Liver (tissue), 9 donors: ENCODE data around the gene SMYD3. TPM values are rescaled to one million over a fixed set of nuclear protein-coding genes. Genes with fewer than 3 reads are reported as not detected.

Source experiments
- DNase-seq: peaks from one replicate; pipeline ENCODE4 v3.0.0-alpha.2; 2017; ENCODE audit warnings: low spot score
- H3K27ac ChIP-seq, 2 donors: one replicate each; pipeline ENCODE4 v1.7.0; 2013; ENCODE audit warnings: inconsistent platforms in 2 of 2, low read length in 2 of 2, control low read depth in 1 of 2, low read depth in 1 of 2, mild to moderate bottlenecking in 1 of 2
- H3K27me3 ChIP-seq, 4 donors: one replicate each; pipeline versions ENCODE4 v1.6.1 to v1.7.0; 2013; ENCODE audit warnings: low read length in 3 of 4, inconsistent platforms in 1 of 4, mild to moderate bottlenecking in 1 of 4, moderate library complexity in 1 of 4; ENCODE audit not compliant: control insufficient read depth in 4 of 4, insufficient read depth in 4 of 4
- H3K36me3 ChIP-seq, 4 donors: one replicate each; pipeline versions ENCODE4 v1.6.1 to v1.7.0; 2013; ENCODE audit warnings: low read length in 3 of 4, mild to moderate bottlenecking in 3 of 4, low read depth in 1 of 4, moderate library complexity in 1 of 4; ENCODE audit not compliant: control insufficient read depth in 4 of 4, insufficient read depth in 3 of 4
- H3K4me1 ChIP-seq, 4 donors: one replicate each; pipeline versions ENCODE4 v1.6.1 to v1.7.0; 2013; ENCODE audit warnings: low read length in 3 of 4, mild to moderate bottlenecking in 3 of 4, moderate library complexity in 1 of 4; ENCODE audit not compliant: control insufficient read depth in 4 of 4, insufficient read depth in 4 of 4
- H3K4me3 ChIP-seq, 3 donors: one replicate each; pipeline versions ENCODE4 v1.6.1 to v1.7.0; 2013; ENCODE audit warnings: low read length in 3 of 3, control low read depth in 1 of 3, low read depth in 1 of 3, mild to moderate bottlenecking in 1 of 3
- H3K9ac ChIP-seq, 2 donors: one replicate each; pipeline ENCODE4 v1.7.0; 2013; ENCODE audit warnings: low read length in 2 of 2, mild to moderate bottlenecking in 2 of 2, moderate library complexity in 2 of 2, control low read depth in 1 of 2, low read depth in 1 of 2
- H3K9me3 ChIP-seq, 4 donors: one replicate each; pipeline versions ENCODE4 v1.6.1 to v1.7.0; 2013; ENCODE audit warnings: low read length in 3 of 4; ENCODE audit not compliant: control insufficient read depth in 4 of 4
- ATF3 ChIP-seq: IDR thresholded peaks from 2 replicates; pipeline ENCODE4 v1.6.1; 2016; ENCODE audit warnings: antibody characterized with exemption
- CTCF ChIP-seq: fragments of 150-350 bp; IDR thresholded peaks from 2 replicates; pipeline ENCODE4 v1.5.1; 2017; ENCODE audit warnings: improper control_type of control experiment, low read depth, low read length; ENCODE audit not compliant: missing input control
- FOXA1 ChIP-seq: IDR thresholded peaks from 2 replicates; pipeline ENCODE4 v1.6.1; 2016; ENCODE audit warnings: antibody characterized with exemption
- FOXA2 ChIP-seq: IDR thresholded peaks from 2 replicates; pipeline ENCODE4 v1.6.1; 2016; ENCODE audit warnings: antibody characterized with exemption
- GABPA ChIP-seq, 2 donors: IDR thresholded peaks in 1 of 2; conservative IDR thresholded peaks in 1 of 2; 2 replicates each; pipeline ENCODE4 v1.6.1; 2016; ENCODE audit warnings: antibody characterized with exemption in 2 of 2, mild to moderate bottlenecking in 1 of 2, moderate library complexity in 1 of 2
- HNF4A ChIP-seq, 2 donors: conservative IDR thresholded peaks; 2 replicates each; pipeline ENCODE4 v1.6.1; 2016; ENCODE audit warnings: antibody characterized with exemption in 2 of 2, mild to moderate bottlenecking in 2 of 2
- HNF4G ChIP-seq: IDR thresholded peaks from 2 replicates; pipeline ENCODE4 v1.6.1; 2016; ENCODE audit warnings: antibody characterized with exemption
- JUND ChIP-seq, 2 donors: IDR thresholded peaks; 2 replicates each; pipeline ENCODE4 v1.6.1; 2016; ENCODE audit warnings: antibody characterized with exemption in 2 of 2
- MAX ChIP-seq: IDR thresholded peaks from 2 replicates; pipeline ENCODE4 v1.6.1; 2016; ENCODE audit warnings: antibody characterized with exemption
- NR2F2 ChIP-seq: IDR thresholded peaks from 2 replicates; pipeline ENCODE4 v1.6.1; 2016; ENCODE audit warnings: antibody characterized with exemption
- REST ChIP-seq: IDR thresholded peaks from 2 replicates; pipeline ENCODE4 v1.6.1; 2016; ENCODE audit warnings: antibody characterized with exemption, mild to moderate bottlenecking
- RXRA ChIP-seq, 2 donors: IDR thresholded peaks; 2 replicates each; pipeline ENCODE4 v1.6.1; 2017 to 2018; ENCODE audit warnings: antibody characterized with exemption in 2 of 2, mild to moderate bottlenecking in 1 of 2
- SP1 ChIP-seq: IDR thresholded peaks from 2 replicates; pipeline ENCODE4 v1.6.1; 2018; ENCODE audit warnings: antibody characterized with exemption, mild to moderate bottlenecking
- TAF1 ChIP-seq: conservative IDR thresholded peaks from 2 replicates; pipeline ENCODE4 v1.6.1; 2016; ENCODE audit warnings: antibody characterized with exemption, mild to moderate bottlenecking
- ZBTB33 ChIP-seq: IDR thresholded peaks from 2 replicates; pipeline ENCODE4 v1.6.1; 2016; ENCODE audit warnings: antibody characterized with exemption
- WGBS: extraction: QIAGEN DNeasy Blood & Tissue Kit; methylation state at CpG from one replicate; pipeline ENCODE4 v1.1.7; 2013; 5-methylcytosine and 5-hydroxymethylcytosine counted together
- polyA plus RNA-seq, 2 donors: library from polyadenylated mRNA; stranded (reverse) in 1 of 2; unstranded in 1 of 2; fragments of 200-250 nt in 1 of 2; fragments of >200 nt in 1 of 2; fragmentation: Nextera tagmentation in 1 of 2; extraction: Ambion mirVana in 1 of 2; gene quantifications; one replicate each; pipeline versions ENCODE4 v1.2.1 to v1.2.3, GENCODE V29; 2013 to 2015
- total RNA-seq, 2 donors: library from RNA; depleted of rRNA; stranded (reverse); fragments of >200 nt; gene quantifications; one replicate each; pipeline ENCODE4 v1.2.3, GENCODE V29; 2014
- donor health status: healthy.
- donor health status: healthy.
- donor health status: healthy.
- donor health status: healthy.
- donor health status: healthy.

The SMYD3 gene
- total and polyA plus RNA-seq, 4 donors, result 3.1 to 9.1 (median 8.0) TPM

- H3K27ac ChIP-seq, result no peak overlapping the region
- H3K36me3 ChIP-seq, result no peaks in the 10 kb centered on the region
- H3K9ac ChIP-seq, result no peak overlapping the region
- H3K27me3 ChIP-seq, result no peaks in the 10 kb centered on the region
- 96% methylated on average over 8 of the region's 8 CpGs for WGBS
- no peaks in the 10 kb centered on the region for H3K4me1 ChIP-seq
- TF ChIP-seq TAF1, result no peak
- no peak for TF ChIP-seq REST
- no peak for TF ChIP-seq ZBTB33
- TF ChIP-seq ATF3, result no peak
- TF ChIP-seq FOXA1, result no peak
- TF ChIP-seq MAX, result no peak
- TF ChIP-seq CTCF, result no peak
- TF ChIP-seq JUND (IDR thresholded peaks at IDR 0.05), result no peak
- TF ChIP-seq HNF4G, result no peak
- no peak for TF ChIP-seq GABPA (IDR thresholded peaks at IDR 0.05 in 1 of 2, conservative IDR thresholded peaks at IDR 0.05 in 1 of 2)
- no peak for TF ChIP-seq NR2F2
- no peak for TF ChIP-seq FOXA2
- TF ChIP-seq HNF4A (conservative IDR thresholded peaks at IDR 0.05), result no peak
- TF ChIP-seq SP1, result no peak
- no peak for TF ChIP-seq RXRA (IDR thresholded peaks at IDR 0.05)
- no peak overlapping the region for H3K4me3 ChIP-seq
- no peak for DNase-seq
- no peaks in the 10 kb centered on the region for H3K9me3 ChIP-seq
These were observed 213.5 kb downstream of the SMYD3 start for GRCh38 chr1:246293366-246294121.

GRCh38 chr1:246292571-246292970, 214.5 kb downstream of the SMYD3 start:
- no peak overlapping the region for H3K9ac ChIP-seq
- no peaks in the 10 kb centered on the region for H3K27me3 ChIP-seq
- no peak overlapping the region for H3K27ac ChIP-seq
- no peak overlapping the region for H3K4me3 ChIP-seq
- no peak for DNase-seq
- no peaks in the 10 kb centered on the region for H3K4me1 ChIP-seq
- TF ChIP-seq REST, result no peak
- 91% methylated on average over 1 of the region's 1 CpG for WGBS
- no peaks in the 10 kb centered on the region for H3K36me3 ChIP-seq
- H3K9me3 ChIP-seq, result no peaks in the 10 kb centered on the region
